DND-41 (cell line): ENCODE measurements around the gene MROH7.

ENCODE experiments used
- ATAC-seq: fragments of 200-7000 bp; cut with Tn5 transposase; 3 replicates; pipeline ENCODE4 v1.9.1; 2021; ENCODE audit warnings: low read depth; ENCODE audit not compliant: insufficient read depth
- DNase-seq: peaks from one replicate; pipeline ENCODE4 v3.0.0-alpha.2; 2020
- H2AFZ ChIP-seq: 2 replicates; pipeline ENCODE4 v1.6.0; 2012; ENCODE audit warnings: low read depth, low read length
- H3K27ac ChIP-seq: 2 replicates; pipeline ENCODE4 v1.5.1; 2012; ENCODE audit warnings: low read length, inconsistent platforms
- H3K27me3 ChIP-seq: fragments of 200-600 bp; sonication (generic); 2 replicates; pipeline ENCODE4 v1.6.0; 2012; ENCODE audit warnings: low read length, mild to moderate bottlenecking, inconsistent platforms; ENCODE audit not compliant: insufficient read depth, poor library complexity
- H3K36me3 ChIP-seq: 2 replicates; pipeline ENCODE4 v1.5.1; 2012; ENCODE audit warnings: low read length, inconsistent platforms; ENCODE audit not compliant: insufficient read depth
- H3K4me1 ChIP-seq: 2 replicates; pipeline ENCODE4 v1.5.1; 2012; ENCODE audit warnings: mild to moderate bottlenecking, low read length; ENCODE audit not compliant: insufficient read depth
- H3K4me2 ChIP-seq: 2 replicates; pipeline ENCODE4 v1.6.0; 2012; ENCODE audit warnings: mild to moderate bottlenecking, moderate library complexity, low read length, inconsistent platforms; ENCODE audit not compliant: insufficient read depth
- H3K4me3 ChIP-seq, 2 experiments: fragments of 200-600 bp in 1 of 2; shearing (Covaris generic) in 1 of 2; 2 replicates each; pipeline ENCODE4 v1.5.1; 2012 to 2016; ENCODE audit warnings: inconsistent platforms in 2 of 2, low read length in 2 of 2, mild to moderate bottlenecking in 2 of 2, low read depth in 1 of 2, moderate library complexity in 1 of 2
- H3K79me2 ChIP-seq: 2 replicates; pipeline ENCODE4 v1.6.0; 2012; ENCODE audit warnings: low read length, inconsistent platforms; ENCODE audit not compliant: insufficient read depth
- H3K9ac ChIP-seq: 2 replicates; pipeline ENCODE4 v1.6.0; 2012; ENCODE audit warnings: low read depth, mild to moderate bottlenecking, inconsistent platforms, low read length, moderate library complexity
- H3K9me3 ChIP-seq: 2 replicates; pipeline ENCODE4 v1.5.1; 2012; ENCODE audit warnings: low read length, moderate library complexity, mild to moderate bottlenecking, inconsistent platforms; ENCODE audit not compliant: insufficient read depth, severe bottlenecking
- H4K20me1 ChIP-seq: 2 replicates; pipeline ENCODE4 v1.6.0; 2012; ENCODE audit warnings: low read length; ENCODE audit not compliant: insufficient read depth
- EZH2 ChIP-seq: IDR thresholded peaks from 3 replicates; pipeline ENCODE4 v1.6.1; 2012; ENCODE audit warnings: borderline replicate concordance, low read depth, mild to moderate bottlenecking, moderate library complexity, low read length, inconsistent platforms; ENCODE audit not compliant: severe bottlenecking
- TF ChIP-seq, protein P1 (sequence below): IDR thresholded peaks from 2 replicates; pipeline ENCODE4 v1.5.1; 2012; ENCODE audit warnings: borderline replicate concordance, low read length, moderate library complexity, mild to moderate bottlenecking; ENCODE audit not compliant: poor library complexity, severe bottlenecking; ENCODE audit errors: extremely low read depth

The MROH7 gene

DNA sequence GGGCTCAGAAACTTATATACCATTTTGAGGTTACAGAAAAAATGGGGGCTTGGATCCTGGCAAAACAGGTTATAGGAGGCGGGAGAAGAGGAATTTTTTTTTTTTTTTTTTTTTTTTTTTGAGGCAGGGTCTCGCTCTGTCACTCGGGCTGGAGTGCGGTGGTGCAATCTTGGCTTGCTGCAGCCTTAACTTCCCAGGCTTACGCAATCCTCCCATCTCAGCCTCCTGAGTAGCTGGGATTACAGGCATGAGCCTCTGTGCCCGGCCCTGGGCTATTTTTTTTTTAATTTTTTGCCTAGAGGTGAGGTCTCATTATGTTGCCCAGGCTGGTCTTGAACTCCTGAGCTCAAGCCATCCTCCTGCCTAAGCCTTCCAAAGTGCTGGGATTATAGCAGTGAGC, 24.7 kb downstream of the MROH7 start:
- Histone ChIP-seq H3K27ac (no peak overlapping the region), H3K27me3 (peaks cover 10% of the 10 kb centered on the region), H3K4me2 (no peak overlapping the region), H2AFZ (no peak overlapping the region), H3K4me3 (no peak overlapping the region), H3K79me2 (no peaks in the 10 kb centered on the region), H3K9ac (no peak overlapping the region), H3K9me3 (no peaks in the 10 kb centered on the region), H3K36me3 (no peaks in the 10 kb centered on the region), H4K20me1 (no peaks in the 10 kb centered on the region), H3K4me1 (no peaks in the 10 kb centered on the region)
- TF ChIP-seq, protein P1, sequence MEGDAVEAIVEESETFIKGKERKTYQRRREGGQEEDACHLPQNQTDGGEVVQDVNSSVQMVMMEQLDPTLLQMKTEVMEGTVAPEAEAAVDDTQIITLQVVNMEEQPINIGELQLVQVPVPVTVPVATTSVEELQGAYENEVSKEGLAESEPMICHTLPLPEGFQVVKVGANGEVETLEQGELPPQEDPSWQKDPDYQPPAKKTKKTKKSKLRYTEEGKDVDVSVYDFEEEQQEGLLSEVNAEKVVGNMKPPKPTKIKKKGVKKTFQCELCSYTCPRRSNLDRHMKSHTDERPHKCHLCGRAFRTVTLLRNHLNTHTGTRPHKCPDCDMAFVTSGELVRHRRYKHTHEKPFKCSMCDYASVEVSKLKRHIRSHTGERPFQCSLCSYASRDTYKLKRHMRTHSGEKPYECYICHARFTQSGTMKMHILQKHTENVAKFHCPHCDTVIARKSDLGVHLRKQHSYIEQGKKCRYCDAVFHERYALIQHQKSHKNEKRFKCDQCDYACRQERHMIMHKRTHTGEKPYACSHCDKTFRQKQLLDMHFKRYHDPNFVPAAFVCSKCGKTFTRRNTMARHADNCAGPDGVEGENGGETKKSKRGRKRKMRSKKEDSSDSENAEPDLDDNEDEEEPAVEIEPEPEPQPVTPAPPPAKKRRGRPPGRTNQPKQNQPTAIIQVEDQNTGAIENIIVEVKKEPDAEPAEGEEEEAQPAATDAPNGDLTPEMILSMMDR, result no peak
- TF ChIP-seq EZH2, result no peak
- ATAC-seq (no peak), DNase-seq (no peak)

DNA sequence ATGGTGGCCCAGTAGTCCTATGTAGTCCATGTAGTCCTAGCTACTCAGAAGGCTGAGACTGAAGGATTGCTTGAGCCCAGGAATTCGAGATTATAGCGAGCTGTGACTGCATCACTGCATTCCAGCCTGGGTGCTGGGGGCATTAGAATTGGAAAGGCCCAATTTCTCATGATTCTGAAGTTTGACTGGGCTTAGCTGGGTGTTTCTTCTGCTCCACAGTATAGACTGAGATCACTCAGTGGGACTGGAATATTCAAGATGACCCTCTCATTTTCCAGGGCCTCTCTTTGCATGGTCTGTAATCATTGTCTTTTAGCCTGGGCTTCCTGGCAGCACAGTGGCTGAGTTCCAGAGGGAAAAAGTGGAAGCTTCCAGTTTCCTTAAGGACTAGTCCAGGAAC, 26.2 kb downstream of the MROH7 start:
- Histone ChIP-seq H3K4me2 (no peak overlapping the region), H3K36me3 (no peaks in the 10 kb centered on the region), H3K79me2 (no peaks in the 10 kb centered on the region), H3K4me1 (no peaks in the 10 kb centered on the region), H3K4me3 (no peak overlapping the region), H2AFZ (no peak overlapping the region), H3K27ac (no peak overlapping the region), H3K27me3 (peaks cover 10% of the 10 kb centered on the region), H3K9me3 (no peaks in the 10 kb centered on the region), H4K20me1 (no peaks in the 10 kb centered on the region), H3K9ac (no peak overlapping the region)
- DNase-seq, result no peak
- TF ChIP-seq EZH2, result no peak
- TF ChIP-seq, protein P1, result no peak
- no peak for ATAC-seq

DNA sequence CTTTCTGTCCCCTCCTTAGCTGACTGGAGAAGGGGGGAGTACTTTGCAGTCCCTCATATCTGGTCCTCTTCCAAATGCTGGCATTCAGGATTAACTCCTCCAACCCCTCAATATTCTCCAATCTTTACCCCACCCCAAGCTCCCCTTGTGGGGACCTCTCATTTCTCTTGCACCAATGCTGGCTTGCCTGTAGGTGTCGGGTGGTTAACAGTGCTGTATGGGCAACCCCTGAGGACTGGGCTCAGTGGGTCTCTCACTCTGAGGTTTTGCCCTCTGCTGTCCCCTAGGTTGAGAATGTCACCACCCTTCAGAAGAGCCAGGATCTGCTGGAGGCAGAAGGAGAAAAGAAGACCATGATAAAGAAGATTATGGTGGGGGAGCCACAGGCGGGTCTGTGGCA, 27.0 kb downstream of the MROH7 start:
- ATAC-seq, result no peak

More for the DNA sequence above, 27.0 kb downstream of the MROH7 start:
- Histone ChIP-seq H4K20me1 (no peaks in the 10 kb centered on the region), H3K4me3 (no peak overlapping the region), H3K9me3 (no peaks in the 10 kb centered on the region), H3K79me2 (no peaks in the 10 kb centered on the region), H3K4me2 (no peak overlapping the region), H3K27me3 (peaks cover 10% of the 10 kb centered on the region), H3K36me3 (no peaks in the 10 kb centered on the region), H2AFZ (no peak overlapping the region), H3K9ac (no peak overlapping the region), H3K4me1 (no peaks in the 10 kb centered on the region), H3K27ac (no peak overlapping the region)
- DNase-seq, result no peak
- TF ChIP-seq, protein P1, result no peak
- no peak for TF ChIP-seq EZH2
